Thoracic aorta (tissue), 2 donors: ENCODE measurements around the gene ZNF746. TPM values are rescaled to one million over a fixed set of nuclear protein-coding genes. Genes with fewer than 3 reads are reported as not detected.

Source experiments
- ATAC-seq: fragments of 150-250 bp; one replicate; pipeline ENCODE4 v1.8.0; 2017; ENCODE audit warnings: low read depth; ENCODE audit not compliant: insufficient number of reproducible peaks, low FRiP score
- DNase-seq: peaks from one replicate; pipeline ENCODE4 v3.0.0-alpha.2; 2020; ENCODE audit warnings: low spot score
- H3K27ac ChIP-seq, 2 donors: fragments of 200-600 bp; sonication (generic); 1 replicate in 1 of 2; 2 replicates in 1 of 2; pipeline ENCODE4 v1.5.1; 2016; ENCODE audit warnings: mild to moderate bottlenecking in 2 of 2, moderate library complexity in 2 of 2
- H3K27me3 ChIP-seq: fragments of 200-600 bp; sonication (generic); replicated peaks from 2 replicates; pipeline ENCODE4 v1.6.0; 2016; ENCODE audit warnings: mild to moderate bottlenecking; ENCODE audit not compliant: insufficient read depth
- H3K36me3 ChIP-seq: fragments of 200-600 bp; sonication (generic); one replicate; pipeline ENCODE4 v1.5.1; 2016
- H3K4me1 ChIP-seq, 2 donors: fragments of 200-600 bp; sonication (generic); 1 replicate in 1 of 2; 2 replicates in 1 of 2; pipeline versions ENCODE4 v1.5.1 to v1.6.0; 2016; ENCODE audit warnings: low read depth in 2 of 2, mild to moderate bottlenecking in 1 of 2; ENCODE audit not compliant: control insufficient read depth in 1 of 2
- H3K4me3 ChIP-seq: fragments of 200-600 bp; sonication (generic); 2 replicates; pipeline ENCODE4 v1.5.1; 2016; ENCODE audit warnings: mild to moderate bottlenecking
- H3K9me3 ChIP-seq: fragments of 200-600 bp; sonication (generic); 2 replicates; pipeline ENCODE4 v1.5.1; 2016
- total RNA-seq, 2 donors: library from RNA; depleted of rRNA; stranded (reverse); fragments of >200 nt; gene quantifications; one replicate each; pipeline versions ENCODE4 v1.1.0 to v1.2.3, GENCODE V29; 2016
- TF ChIP-seq, protein P1 (sequence below): fragments of 200-600 bp; sonication (generic); IDR thresholded peaks from one replicate; pipeline ENCODE4 v1.5.1; 2019; ENCODE audit warnings: antibody characterized with exemption

Gene ZNF746
- total RNA-seq, 2 donors from 2014 or later: 26.0 to 39.0 TPM

DNA sequence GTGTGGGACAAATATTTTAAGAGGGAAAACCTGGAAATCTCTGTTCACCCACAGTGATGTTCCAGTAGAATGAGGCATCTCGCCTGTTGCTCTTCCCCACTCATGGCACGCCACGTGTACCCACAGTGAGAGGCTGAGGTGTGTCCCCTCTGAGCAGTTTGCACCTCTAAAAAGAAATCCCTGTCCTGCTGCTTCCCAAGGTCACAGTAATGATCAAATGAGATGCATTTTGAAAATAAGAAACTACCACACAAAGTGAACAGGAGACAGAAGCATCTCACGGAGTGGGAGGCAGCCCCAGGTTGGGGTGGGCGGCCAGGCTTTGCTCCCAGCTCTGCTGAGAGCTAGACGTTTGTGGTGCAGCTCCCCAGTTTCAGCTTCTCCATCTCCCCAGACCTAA, 24.4 kb downstream of the ZNF746 start:
- Histone ChIP-seq H3K27me3 (no peaks in the 10 kb centered on the region), H3K9me3 (no peaks in the 10 kb centered on the region), H3K4me1 (no peaks in the 10 kb centered on the region), H3K36me3 (peaks cover 47% of the 10 kb centered on the region), H3K27ac (no peak overlapping the region), H3K4me3 (no peak overlapping the region)
- TF ChIP-seq, protein P1, sequence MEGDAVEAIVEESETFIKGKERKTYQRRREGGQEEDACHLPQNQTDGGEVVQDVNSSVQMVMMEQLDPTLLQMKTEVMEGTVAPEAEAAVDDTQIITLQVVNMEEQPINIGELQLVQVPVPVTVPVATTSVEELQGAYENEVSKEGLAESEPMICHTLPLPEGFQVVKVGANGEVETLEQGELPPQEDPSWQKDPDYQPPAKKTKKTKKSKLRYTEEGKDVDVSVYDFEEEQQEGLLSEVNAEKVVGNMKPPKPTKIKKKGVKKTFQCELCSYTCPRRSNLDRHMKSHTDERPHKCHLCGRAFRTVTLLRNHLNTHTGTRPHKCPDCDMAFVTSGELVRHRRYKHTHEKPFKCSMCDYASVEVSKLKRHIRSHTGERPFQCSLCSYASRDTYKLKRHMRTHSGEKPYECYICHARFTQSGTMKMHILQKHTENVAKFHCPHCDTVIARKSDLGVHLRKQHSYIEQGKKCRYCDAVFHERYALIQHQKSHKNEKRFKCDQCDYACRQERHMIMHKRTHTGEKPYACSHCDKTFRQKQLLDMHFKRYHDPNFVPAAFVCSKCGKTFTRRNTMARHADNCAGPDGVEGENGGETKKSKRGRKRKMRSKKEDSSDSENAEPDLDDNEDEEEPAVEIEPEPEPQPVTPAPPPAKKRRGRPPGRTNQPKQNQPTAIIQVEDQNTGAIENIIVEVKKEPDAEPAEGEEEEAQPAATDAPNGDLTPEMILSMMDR: no peak
- no peak for DNase-seq
- ATAC-seq: no peak

DNA sequence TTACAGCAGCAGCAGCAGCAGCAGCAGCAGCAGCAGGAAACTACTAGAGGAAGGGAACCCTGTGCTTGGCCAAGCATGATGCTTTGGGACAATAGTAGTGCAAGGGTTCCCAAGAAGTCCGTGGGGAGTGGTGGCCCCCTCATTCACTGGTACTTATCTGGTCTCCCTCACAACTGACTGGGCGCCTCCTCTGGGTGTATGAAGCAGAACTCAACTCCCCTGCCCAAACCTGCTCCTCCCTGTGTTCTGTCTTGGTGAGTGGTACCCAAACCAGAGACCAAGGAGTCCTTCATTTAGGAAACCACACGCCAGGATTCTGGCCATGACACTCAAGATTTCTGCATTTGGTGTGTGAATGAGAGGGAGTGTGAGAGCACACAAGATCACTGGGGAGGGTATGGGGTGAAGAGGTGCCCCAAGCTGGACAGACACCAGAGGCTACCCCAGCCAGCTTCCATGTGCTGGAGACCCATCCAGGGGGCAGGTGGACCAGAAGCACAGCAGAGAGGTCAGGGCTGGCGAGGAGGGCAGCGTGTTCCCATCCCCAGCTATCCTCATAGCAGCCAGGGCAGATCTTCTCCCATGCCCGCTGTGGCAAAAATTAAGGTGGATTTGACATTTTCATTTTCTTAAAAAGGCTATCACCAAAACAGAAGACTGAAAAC, 26.2 kb downstream of the ZNF746 start:
- ATAC-seq (no peak), DNase-seq (no peak)
- no peak overlapping the region for H3K4me3 ChIP-seq
- no peak overlapping the region for H3K27ac ChIP-seq
- H3K9me3 ChIP-seq: no peaks in the 10 kb centered on the region
- H3K27me3 ChIP-seq: no peaks in the 10 kb centered on the region
- no peaks in the 10 kb centered on the region for H3K4me1 ChIP-seq
- H3K36me3 ChIP-seq: peaks cover 31% of the 10 kb centered on the region
- TF ChIP-seq, protein P1: no peak

DNA sequence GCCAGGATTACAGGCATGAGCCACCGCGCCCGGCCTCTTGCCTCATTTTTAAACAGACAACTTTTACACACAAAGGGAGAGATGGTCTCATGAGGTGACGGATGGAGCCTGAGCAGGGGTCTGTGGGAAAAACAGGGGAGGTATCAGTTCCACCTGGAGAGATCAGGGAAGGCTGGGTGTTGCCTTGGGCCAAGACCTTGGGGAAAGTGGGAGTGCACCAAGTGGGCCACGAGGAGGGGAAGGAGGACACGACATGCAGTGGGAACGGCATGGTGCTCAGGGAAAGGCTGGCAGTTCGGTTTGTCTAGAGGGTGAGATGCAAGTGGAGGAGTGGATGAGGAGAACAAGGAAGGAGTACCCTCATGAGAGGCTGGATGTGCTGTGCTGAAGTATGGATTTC, 27.8 kb downstream of the ZNF746 start:
- TF ChIP-seq, protein P1: no peak
- Histone ChIP-seq H3K36me3 (peaks cover 16% of the 10 kb centered on the region), H3K4me3 (no peak overlapping the region), H3K27ac (no peak overlapping the region), H3K27me3 (no peaks in the 10 kb centered on the region), H3K9me3 (no peaks in the 10 kb centered on the region), H3K4me1 (no peaks in the 10 kb centered on the region)
- no peak for ATAC-seq
- no peak for DNase-seq

DNA sequence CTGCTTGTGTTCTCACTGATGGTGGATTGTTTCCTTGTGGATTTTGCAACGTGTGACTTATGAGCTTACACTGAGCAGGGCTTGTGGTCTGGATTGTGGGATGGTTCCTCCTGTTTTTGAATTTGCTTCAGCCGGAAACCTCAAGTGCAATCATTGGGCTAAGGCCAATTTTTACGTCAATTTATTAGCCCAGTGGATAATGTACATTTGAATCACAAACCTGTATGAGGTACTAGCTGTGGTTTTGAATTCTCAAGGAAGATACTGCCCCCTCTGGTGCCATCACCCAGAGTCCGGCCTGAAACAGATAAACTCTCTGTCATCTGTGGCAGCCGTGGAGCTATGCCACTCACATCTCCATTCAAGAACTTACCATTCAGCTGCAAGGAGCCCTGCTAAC, 29.4 kb downstream of the ZNF746 start:
- TF ChIP-seq, protein P1: no peak
- no peaks in the 10 kb centered on the region for H3K4me1 ChIP-seq

DNA sequence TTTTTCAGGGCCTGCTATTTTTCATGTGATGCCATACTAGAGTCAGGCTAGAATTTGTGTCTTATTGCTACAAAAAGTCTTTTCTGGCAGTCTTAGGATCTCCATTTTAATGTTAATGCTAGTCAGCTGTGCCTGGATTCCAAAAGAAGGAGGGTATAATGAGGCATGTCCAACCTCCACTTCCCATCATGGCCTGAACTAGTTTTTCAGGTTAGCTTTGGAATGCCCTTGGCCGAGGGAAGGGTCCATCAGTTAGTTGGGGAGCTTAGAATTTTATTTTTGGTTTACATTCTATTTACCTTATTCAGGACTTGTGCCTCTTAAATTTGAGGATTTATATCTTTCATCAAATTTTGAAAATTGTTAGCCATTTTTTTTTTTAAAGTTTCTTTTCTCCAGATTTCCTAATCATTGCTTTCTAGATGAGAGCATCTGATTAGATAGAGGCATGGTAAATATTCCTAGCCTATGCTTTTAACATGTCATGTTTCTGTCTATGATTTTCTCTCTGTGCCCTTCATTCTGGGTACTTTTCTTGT, 30.2 kb downstream of the ZNF746 start:
- Histone ChIP-seq H3K4me1 (no peaks in the 10 kb centered on the region), H3K36me3 (no peaks in the 10 kb centered on the region), H3K4me3 (no peak overlapping the region), H3K27me3 (no peaks in the 10 kb centered on the region), H3K9me3 (no peaks in the 10 kb centered on the region), H3K27ac (no peak overlapping the region)
- TF ChIP-seq, protein P1: no peak
- no peak for DNase-seq
- no peak for ATAC-seq

More for the DNA sequence above, 29.4 kb downstream of the ZNF746 start:
- Histone ChIP-seq H3K27me3 (no peaks in the 10 kb centered on the region), H3K4me3 (no peak overlapping the region), H3K27ac (no peak overlapping the region), H3K36me3 (peaks cover 3% of the 10 kb centered on the region), H3K9me3 (no peaks in the 10 kb centered on the region)
- DNase-seq (no peak), ATAC-seq (no peak)
